Kidney tubule cell (primary cell): ENCODE measurements around the gene PCDHGC3.

Source experiments
- DNase-seq: peaks from one replicate; pipeline ENCODE4 v3.0.0-alpha.2; 2018; ENCODE audit warnings: low spot score

PCDHGC3 gene

DNA sequence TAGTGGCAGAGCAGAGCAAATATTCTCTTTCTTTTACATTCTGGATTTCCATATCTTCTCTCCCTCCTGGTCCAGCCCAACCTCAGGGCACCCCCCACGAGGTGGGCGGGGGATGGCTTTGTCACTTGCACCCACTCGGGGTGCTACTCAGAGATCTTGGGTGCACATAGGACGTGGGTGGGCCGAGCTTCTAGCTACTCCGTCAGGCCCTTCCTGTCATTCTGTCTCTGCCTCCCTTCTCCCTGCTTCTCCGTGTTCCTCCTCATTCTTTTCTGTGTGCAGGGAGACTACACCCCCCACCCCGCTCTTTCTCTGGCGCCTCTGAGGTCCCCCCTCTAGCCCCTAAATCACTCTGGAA, 32.7 kb downstream of the PCDHGC3 start:
- no peak for DNase-seq

DNA sequence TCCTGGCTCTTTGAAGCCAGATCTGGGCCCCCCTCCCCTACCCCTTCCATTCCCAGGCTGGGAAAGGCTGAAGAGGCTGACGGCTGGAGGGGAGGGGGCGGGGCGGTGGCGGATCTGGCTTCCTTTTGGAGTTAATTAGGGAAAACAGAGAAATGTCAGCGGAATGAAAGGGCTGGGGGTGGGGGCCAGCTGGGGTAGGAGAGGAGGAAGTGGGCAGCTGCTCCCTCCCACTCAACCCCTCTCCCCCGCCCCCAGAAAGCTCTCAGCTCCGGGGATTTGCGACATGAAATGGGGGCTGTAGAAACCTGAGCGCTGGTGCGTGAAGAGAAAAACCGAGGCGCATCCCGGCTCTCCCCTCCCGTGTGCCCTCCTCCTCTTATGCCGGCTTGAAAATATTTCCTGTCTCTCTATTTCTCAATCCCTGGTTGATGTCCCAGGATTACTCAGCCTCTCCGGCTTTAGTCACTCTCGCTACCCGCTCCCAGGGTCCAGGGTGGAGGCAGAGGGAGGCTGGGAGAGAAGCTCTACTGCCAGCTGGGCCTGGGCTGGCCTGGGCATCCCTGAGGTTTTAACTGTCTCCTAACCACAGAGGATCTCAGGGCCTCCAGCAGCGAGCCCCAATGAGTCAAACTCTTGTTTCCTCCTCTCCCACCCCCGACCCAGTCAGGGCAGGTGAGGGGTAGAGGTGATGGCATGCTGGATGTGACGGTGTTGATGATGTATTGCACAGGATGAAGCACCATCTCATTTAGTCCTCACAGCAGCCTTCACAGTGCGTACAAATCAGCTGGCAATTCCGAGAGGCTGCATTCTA, 33.2 kb downstream of the PCDHGC3 start:
- DNase-seq: peak; percentile 96

DNA sequence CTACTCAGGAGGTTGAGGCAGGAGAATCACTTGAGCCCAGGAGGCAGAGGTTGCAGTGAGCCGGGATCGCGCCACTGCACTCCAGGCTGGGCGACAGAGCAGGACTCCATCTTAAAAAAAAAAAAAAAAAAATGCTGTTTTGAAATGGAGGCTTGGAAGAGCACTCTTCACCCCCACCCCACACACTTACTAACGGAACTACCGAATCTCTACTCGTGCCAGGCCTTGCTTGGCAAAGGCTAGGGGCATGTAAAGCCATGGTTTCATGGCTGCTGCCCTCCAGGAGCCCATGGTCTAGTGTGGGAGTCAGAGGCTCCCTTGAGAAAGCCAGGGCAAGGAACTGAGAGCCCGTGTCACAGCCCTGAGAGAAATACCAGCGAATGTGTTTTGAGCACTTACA, 34.4 kb downstream of the PCDHGC3 start:
- DNase-seq: no peak

DNA sequence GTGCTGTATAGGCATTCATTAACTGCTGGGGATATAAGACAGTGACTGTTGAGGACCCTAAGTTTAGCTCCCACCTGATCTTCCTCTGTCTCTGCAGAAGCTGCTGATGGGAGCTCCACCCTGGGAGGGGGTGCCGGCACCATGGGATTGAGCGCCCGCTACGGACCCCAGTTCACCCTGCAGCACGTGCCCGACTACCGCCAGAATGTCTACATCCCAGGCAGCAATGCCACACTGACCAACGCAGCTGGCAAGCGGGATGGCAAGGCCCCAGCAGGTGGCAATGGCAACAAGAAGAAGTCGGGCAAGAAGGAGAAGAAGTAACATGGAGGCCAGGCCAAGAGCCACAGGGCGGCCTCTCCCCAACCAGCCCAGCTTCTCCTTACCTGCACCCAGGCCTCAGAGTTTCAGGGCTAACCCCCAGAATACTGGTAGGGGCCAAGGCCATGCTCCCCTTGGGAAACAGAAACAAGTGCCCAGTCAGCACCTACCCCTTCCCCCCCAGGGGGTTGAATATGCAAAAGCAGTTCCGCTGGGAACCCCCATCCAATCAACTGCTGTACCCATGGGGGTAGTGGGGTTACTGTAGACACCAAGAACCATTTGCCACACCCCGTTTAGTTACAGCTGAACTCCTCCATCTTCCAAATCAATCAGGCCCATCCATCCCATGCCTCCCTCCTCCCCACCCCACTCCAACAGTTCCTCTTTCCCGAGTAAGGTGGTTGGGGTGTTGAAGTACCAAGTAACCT, 35.3 kb downstream of the PCDHGC3 start:
- no peak for DNase-seq

DNA sequence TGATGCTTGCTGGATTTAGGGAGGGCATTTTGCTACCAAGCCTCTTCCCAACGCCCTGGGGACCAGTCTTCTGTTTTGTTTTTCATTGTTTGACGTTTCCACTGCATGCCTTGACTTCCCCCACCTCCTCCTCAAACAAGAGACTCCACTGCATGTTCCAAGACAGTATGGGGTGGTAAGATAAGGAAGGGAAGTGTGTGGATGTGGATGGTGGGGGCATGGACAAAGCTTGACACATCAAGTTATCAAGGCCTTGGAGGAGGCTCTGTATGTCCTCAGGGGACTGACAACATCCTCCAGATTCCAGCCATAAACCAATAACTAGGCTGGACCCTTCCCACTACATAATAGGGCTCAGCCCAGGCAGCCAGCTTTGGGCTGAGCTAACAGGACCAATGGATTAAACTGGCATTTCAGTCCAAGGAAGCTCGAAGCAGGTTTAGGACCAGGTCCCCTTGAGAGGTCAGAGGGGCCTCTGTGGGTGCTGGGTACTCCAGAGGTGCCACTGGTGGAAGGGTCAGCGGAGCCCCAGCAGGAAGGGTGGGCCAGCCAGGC, 36.1 kb downstream of the PCDHGC3 start:
- DNase-seq: no peak

DNA sequence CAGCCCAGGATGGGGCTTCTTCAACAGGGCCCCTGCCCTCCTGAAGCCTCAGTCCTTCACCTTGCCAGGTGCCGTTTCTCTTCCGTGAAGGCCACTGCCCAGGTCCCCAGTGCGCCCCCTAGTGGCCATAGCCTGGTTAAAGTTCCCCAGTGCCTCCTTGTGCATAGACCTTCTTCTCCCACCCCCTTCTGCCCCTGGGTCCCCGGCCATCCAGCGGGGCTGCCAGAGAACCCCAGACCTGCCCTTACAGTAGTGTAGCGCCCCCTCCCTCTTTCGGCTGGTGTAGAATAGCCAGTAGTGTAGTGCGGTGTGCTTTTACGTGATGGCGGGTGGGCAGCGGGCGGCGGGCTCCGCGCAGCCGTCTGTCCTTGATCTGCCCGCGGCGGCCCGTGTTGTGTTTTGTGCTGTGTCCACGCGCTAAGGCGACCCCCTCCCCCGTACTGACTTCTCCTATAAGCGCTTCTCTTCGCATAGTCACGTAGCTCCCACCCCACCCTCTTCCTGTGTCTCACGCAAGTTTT, 36.7 kb downstream of the PCDHGC3 start:
- DNase-seq: peak; percentile 79

DNA sequence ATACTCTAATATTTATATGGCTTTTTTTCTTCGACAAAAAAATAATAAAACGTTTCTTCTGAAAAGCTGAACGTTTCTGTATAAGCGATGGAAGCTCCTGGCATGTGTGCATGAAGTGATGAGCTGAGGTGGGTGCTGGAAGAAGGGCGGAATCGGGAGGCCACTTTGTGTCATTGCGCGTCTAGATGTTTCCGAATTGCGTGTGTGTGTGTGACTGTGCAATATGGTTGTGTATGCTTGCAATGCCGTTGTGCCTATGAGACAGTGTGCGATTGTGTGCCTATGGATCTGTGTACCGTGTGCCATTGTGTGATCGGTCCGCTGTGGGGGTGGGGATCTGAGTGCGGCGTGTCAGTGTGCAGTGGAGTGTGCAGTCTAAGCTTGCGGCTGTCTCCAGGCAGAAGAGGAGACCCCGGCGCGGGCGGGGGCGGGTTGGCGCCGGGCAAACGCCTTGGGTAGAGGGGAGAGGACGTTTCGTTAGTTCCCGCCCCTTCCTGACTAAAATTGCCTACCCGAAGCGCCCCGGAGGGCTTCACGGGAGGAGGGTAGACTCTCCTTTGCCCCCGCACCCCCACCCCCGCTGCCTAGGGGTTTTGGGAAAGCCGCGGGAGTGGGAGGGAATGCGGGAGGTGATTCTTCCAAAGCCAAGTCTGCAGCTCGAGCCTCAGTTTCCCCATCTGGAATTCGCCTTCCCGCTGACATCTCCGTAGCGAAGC, 37.3 kb downstream of the PCDHGC3 start:
- peak; percentile 45 for DNase-seq

DNA sequence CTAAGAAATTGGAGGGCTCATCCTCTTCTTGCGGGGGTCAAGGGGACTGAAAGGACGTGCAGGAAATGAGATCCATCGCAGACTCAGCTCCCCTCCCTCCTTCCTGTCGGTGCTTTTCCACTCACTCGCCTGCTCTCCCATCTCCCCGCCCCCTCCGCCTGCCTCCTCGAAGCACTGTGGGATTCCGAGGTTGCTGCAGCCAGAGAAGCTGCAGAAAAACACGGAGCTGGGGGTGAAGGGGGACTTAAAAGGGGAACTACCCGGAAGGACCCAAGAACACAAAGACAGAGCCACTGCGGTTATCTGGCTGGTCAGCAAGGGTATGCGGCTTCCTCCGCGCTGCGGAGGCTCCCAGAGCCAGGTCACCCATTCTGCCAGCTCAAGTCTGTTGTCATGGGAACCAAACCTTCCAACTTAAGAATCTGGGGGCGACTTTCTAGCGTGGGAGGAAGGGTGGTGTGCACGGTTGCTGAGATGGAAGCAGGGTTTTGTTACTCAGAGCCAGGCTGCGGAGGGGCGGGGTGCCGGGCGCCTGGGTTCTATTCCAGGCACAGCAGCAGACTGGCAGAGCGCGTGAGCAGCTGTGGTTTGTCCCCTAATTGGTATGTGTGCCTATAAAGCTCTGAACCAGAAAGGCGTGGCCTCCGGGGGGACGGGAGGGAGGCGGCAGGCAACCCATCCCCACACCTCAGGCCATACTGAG, 38.0 kb downstream of the PCDHGC3 start:
- DNase-seq: peak; percentile 87

DNA sequence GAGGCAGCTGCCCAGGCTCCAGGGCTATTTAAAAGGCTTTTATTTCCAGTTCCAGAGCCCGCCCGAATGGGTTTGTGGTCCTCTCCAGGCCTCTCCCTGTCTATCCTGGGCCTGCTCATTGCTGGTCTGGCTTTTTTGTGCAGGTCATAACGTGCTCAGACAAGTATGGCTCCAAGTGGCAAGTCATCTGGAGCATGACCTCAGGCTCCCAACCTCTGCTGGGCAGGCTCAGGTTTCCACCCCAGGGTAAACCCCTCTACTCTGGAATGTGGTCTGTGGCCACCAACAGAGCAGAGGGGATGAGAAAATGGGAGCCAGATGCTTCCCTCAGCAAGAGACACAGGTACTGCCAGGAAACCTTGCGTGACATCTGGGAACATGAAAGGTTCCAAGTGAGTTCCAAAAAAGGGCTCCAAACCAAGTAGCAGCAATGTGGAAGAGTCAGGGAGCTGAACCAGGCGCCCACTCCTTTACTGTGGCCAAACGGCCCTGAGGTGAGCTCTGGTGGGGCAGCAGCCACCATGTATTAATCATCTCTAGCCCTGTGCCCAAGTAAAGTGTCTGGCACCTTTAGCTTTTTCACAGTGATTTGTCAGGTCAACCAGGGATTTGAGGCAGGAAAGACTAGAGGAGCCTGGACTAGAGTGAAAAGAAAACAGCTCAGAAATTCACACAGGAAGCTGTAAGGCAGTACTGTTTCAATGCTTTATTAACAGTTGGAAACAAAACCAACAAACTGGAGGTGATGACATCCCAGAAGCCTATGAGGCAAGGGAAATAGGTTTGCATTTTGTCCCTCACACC, 38.8 kb downstream of the PCDHGC3 start:
- peak; percentile 80 for DNase-seq

DNA sequence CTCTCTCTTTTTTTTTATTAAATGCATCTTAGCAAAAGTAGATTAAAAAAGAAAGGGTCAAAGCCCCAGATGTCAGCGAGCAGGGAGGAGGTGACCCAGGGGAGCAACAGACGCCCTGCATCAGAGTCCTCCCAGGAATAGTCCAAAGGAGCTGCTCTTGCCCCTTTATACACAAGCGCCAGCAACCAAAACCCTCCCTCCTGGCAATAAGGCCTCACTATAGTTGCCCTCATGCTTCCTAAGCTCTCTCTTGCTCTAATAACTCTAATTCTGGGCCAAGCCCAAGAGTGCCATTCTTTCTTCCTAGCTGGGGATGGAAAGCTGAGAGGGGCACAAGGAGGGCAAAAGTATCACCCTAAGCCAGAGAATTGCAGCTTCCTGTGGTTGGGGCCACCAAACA, 39.4 kb downstream of the PCDHGC3 start:
- DNase-seq: no peak

DNA sequence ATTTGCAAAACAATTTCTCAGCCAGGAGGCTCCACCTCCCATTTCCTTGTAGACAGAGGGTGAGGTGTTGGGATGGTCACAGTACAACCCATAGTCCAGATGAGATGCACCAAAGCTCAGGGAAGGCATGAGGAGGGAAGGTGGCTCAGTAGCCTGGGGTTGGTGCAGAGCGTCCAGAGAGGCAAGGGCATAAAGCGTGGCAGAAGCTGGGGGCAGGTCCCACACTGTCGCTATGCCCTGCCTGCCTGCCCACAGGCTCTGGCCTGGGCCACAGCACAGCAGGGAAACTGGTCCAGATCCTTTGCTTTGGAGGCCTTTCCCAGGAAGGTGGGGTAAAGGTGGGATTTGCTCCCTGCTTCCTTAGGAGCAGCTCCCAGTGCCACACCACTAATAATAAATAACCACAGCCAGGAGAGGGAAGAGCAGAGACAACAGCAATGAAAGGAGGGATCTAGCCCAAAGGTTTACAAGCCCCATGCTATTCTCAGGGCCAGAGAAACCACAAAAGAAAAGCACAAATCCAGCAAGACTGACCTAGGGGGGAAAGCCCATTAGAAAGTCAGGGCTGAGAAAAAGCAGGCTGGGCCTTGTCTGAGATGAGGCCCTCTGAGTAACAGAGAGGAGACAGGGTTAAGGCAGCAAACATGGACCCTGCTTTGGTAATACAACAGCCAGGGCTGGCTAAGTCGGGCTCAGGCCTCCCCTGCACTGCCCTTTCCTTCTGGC, 40.3 kb downstream of the PCDHGC3 start:
- no peak for DNase-seq

DNA sequence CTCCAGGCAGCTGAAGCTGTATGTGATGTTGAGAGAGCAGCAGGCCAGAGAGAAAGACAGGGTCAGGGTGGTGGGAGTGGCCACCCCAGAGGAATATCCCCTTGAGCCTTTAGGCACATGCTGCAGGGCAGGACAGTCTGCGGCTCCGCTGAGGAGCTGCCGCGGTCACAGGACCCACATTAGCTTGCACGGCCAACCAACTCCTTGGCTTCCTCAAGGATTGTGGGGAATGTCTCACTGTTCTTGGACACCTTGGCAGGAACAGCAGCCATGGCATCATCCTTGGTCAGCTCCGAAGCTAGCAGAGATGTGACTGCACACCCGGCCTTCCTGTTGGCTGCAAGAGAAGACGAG, 40.9 kb downstream of the PCDHGC3 start:
- no peak for DNase-seq

DNA sequence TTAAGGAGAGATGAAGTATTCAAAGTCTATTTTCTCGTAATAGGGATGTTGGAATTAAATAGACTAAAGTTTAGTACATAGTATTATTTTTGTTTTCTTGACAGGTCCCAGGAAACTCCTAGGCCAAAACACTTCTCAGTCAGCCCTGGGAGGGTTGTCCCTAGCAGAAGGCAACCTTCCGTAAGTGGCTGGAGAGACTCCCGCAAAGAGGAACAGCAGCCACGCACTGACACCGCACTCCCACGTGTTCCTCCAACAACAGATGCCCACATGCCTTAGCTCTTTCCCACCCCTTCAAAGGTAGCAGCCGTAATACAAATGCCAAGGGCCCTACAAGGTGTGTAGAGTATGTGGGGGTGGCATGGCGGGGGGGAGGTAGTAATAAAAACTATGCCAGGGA, 41.5 kb downstream of the PCDHGC3 start:
- DNase-seq: no peak

DNA sequence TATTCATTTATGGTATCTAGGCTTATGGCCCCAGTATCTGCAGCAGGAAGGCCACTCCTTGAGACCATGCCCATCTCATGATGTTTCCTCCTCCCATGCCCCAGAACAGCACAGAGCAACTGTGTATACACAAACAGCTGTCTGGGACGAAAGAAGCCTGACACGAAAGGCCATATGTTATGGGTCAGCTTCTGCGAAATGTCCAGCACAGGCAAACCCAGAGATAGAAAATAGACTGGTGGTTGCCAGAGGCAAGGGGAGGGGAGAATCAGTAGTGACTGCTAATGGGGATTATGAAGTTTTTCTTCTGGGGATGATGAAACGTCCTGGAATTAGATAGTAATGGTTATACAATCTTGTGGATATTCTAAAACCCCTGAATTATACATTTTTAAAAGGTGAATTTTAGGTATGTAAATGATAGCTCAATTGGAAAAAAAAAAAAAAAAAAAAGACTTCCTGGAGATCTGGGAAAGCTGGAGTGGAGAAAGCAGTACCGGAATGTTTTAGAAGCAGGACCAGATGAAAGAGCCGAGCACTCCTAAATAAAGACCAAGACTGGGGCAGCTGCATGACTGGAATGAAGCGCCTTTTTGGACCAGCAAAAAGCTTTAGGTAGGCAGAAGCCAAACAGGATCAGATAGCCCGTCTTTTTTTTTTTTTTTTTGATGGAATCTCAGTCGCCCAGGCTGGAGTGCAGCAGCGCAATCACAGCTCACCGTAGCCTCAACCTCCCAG, 42.3 kb downstream of the PCDHGC3 start:
- no peak for DNase-seq

DNA sequence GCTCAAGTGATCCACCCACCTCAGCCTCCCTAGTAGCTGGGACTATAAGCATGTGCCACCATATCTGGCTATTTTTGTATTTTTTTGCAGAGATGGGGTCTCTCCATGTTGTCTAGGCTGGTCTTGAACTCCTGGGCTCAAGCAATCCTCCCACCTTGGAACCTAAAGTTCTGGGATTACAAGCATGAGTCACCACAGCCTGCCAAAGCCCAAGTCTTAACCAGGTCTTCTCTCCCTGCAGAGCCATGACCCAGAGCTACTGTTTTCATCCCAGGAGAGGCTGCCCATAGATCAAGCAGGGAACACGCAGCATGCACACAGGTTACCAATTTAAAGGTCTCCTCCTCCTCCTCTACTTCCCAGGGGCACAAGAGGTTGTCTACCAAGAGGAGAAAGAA, 42.9 kb downstream of the PCDHGC3 start:
- DNase-seq: no peak

DNA sequence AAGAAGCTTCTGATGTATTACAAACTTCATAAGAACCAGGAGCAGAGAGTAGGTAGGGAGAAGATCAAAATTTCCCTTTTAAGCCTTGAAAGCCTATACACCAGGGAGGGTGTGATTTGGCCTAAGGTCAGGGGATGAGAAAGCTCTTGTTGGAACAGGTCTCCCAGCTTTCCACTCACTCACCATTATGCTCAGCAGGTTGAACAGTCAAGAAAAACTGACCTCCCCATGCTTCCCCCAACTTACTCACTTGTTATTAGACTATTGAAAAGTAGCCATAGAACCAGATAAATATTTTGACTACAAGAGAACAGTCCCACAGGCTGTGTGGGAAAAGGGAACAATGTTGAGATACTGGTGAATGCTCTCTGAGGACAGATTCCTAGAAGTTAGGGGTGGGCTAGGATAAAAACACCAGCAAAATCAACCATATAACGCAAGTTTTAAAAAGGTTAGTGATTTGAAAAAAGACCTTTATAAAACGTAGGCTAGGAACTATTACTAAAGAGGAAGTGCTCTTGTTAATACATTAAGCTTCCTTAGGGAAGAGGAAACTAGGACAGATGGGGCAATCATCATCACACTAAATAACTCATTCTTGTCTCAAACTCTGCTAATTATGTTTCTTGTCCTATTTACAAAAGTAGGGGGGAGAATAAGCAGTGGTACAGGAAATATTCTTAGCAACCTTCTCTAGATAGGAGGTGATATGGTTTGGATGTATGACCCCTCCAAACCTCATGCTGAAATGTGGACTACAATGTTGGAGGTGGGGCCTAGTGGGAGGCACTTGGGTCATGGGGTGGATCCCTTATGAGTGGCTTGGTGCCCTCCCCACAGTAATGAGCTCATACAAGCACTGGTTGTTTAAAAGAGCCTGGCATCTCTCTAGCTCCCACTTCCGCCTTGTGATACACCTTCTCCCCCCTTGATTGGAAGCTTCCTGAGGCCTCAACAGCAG, 44.1 kb downstream of the PCDHGC3 start:
- DNase-seq: peak; percentile 19

DNA sequence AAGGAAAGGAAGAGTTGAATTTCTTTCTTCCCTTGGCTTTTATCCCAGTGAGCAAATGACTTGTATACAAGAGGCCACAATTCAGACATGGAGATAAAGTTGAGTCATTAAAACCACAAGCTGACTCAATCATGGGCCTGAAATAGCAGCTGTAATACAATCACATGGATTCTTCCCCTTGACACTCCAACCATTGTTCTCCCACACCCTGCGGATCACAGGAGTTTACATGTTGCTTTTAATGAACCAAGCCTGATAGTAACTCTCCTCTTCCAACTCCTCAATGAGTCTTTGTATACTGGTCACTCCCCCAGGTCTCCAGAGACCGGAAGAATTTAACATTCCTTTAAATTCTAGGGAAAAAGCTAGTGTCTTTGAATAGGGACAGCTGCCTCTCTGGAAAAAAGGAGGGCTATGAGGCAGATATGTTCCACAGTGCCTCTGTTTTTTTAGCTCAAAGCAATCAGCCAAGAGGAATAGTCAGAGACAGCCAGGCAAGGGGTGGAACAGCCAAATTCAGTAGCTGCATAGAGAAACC, 45.5 kb downstream of the PCDHGC3 start:
- peak; percentile 98 for DNase-seq

DNA sequence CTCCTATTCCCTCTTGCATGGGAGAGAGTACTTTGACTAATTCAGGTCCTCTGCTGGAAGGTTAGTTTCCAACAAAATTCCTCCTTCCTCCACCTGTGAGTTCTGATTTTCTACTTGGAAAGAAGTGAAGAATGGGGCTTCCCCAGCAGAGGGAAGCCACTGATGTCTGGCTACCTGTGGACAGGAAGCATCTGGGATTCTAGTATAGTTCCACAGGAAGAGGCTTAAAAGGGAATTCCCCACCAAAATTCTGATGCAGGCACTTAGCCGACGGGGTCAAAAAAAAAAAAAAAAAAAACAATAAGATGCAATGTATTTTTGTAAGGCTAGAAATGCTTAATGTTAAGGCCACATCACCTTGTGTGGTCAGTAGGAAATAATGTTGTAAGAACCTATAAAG, 46.5 kb downstream of the PCDHGC3 start:
- DNase-seq: peak; percentile 46
